K562 (cell line): Measurements from ENCODE around the gene PGD. TPM values are rescaled to one million over a fixed set of nuclear protein-coding genes. Genes with fewer than 3 reads are reported as not detected.

Experiments used
- ATF4 ChIP-seq: fragments of 450-650 bp; formaldehyde crosslinking; IDR thresholded peaks from 2 replicates; pipeline ENCODE4 v1.4.0; 2022; ENCODE audit warnings: mild to moderate bottlenecking, moderate library complexity
- CBFA2T2 ChIP-seq: fragments of 450-650 bp; conservative IDR thresholded peaks from 2 replicates; pipeline ENCODE4 v1.6.1; 2017; ENCODE audit warnings: mild to moderate bottlenecking
- GATAD2B ChIP-seq: fragments of 450-650 bp; IDR thresholded peaks from 2 replicates; pipeline ENCODE4 v1.6.1; 2017; ENCODE audit warnings: mild to moderate bottlenecking, borderline replicate concordance
- HNRNPLL ChIP-seq: fragments of 200-400 bp; formaldehyde crosslinking; IDR thresholded peaks from 2 replicates; pipeline ENCODE4 v1.6.1; 2017; ENCODE audit warnings: low read length, low read depth, mild to moderate bottlenecking; ENCODE audit not compliant: poor library complexity, severe bottlenecking
- JUND ChIP-seq, 2 experiments: IDR thresholded peaks; 2 replicates in 1 of 2; 3 replicates in 1 of 2; pipeline ENCODE4 v1.6.1; 2011; ENCODE audit warnings: borderline replicate concordance in 2 of 2, low read depth in 2 of 2, low read length in 2 of 2, improper control_type of control experiment in 1 of 2, missing biosample characterization in 1 of 2, missing genetic modification characterization in 1 of 2, missing genetic modification reagents in 1 of 2
- KLF1 ChIP-seq: fragments of 450-650 bp; IDR thresholded peaks from 2 replicates; pipeline ENCODE4 v1.6.1; 2016; ENCODE audit warnings: missing genetic modification characterization, missing compliant biosample characterization
- L3MBTL2 ChIP-seq: fragments of 450-650 bp; IDR thresholded peaks from 2 replicates; pipeline ENCODE4 v1.6.1; 2016; ENCODE audit warnings: mild to moderate bottlenecking, moderate library complexity
- MAFF ChIP-seq: IDR thresholded peaks from 2 replicates; pipeline ENCODE4 v1.6.1; 2012; ENCODE audit warnings: low read length, improper control_type of control experiment
- MIER1 ChIP-seq: fragments of 450-650 bp; IDR thresholded peaks from 2 replicates; pipeline ENCODE4 v1.6.1; 2016; ENCODE audit warnings: antibody characterized with exemption, mild to moderate bottlenecking, low read depth
- NONO ChIP-seq, 2 experiments: fragments of 200-400 bp in 1 of 2; fragments of 450-650 bp in 1 of 2; formaldehyde crosslinking in 1 of 2; IDR thresholded peaks; 2 replicates each; pipeline ENCODE4 v1.6.1; 2017; ENCODE audit warnings: low read depth in 2 of 2, mild to moderate bottlenecking in 2 of 2, moderate library complexity in 2 of 2, low read length in 1 of 2
- PCBP2 ChIP-seq: fragments of 200-400 bp; formaldehyde crosslinking; IDR thresholded peaks from 2 replicates; pipeline ENCODE4 v1.6.1; 2018; ENCODE audit warnings: low read length, low read depth, mild to moderate bottlenecking, moderate library complexity; ENCODE audit not compliant: poor library complexity, severe bottlenecking
- ZNF224 ChIP-seq: sonication (generic); formaldehyde crosslinking; IDR thresholded peaks from 2 replicates; pipeline ENCODE4 v1.8.0; 2022; ENCODE audit warnings: mild to moderate bottlenecking, missing genetic modification reagents
- ZNF324 ChIP-seq: fragments of 250-450 bp; sonication (Bioruptor Pico); IDR thresholded peaks from 2 replicates; pipeline ENCODE4 v1.4.0; 2020; ENCODE audit warnings: mild to moderate bottlenecking
- polyA plus RNA-seq, 8 experiments: library from polyadenylated mRNA; depleted of rRNA in 4 of 8; stranded (reverse) in 5 of 8; unstranded in 3 of 8; fragments of >200 nt; fragmentation: Nextera tagmentation in 2 of 8; fragmentation: Illumina TruSeq in 1 of 8; extraction: Ambion mirVana in 2 of 8; extraction: Trizol in 1 of 8; gene quantifications; 2 replicates each; pipeline versions ENCODE4 v1.2.1 to v1.2.3, GENCODE V29; 2011 to 2014; ENCODE audit warnings: inconsistent platforms in 1 of 8, missing spikeins in 1 of 8
- total RNA-seq, 7 experiments: library from RNA; depleted of rRNA in 6 of 7; stranded (reverse); fragments of >200 nt in 6 of 7; fragmentation: Illumina TruSeq in 2 of 7; extraction: Trizol in 2 of 7; gene quantifications; 2 replicates each; pipeline versions ENCODE4 v1.2.1 to v1.2.3, GENCODE V29; 2011 to 2021; ENCODE audit warnings: low replicate concordance in 1 of 7
- TF ChIP-seq, protein P1 (sequence below): fragments of 450-650 bp; IDR thresholded peaks from 2 replicates; pipeline ENCODE4 v1.6.1; 2016; ENCODE audit warnings: borderline replicate concordance
- TF ChIP-seq, protein P2 (sequence below): sonication (generic); formaldehyde crosslinking; IDR thresholded peaks from 2 replicates; pipeline ENCODE4 v1.9.0; 2022; ENCODE audit warnings: mild to moderate bottlenecking, missing genetic modification reagents
- TF ChIP-seq, protein P3 (sequence below): fragments of 450-650 bp; IDR thresholded peaks from 2 replicates; pipeline ENCODE4 v1.6.1; 2018; ENCODE audit not compliant: partially characterized antibody
- TF ChIP-seq, protein P4 (sequence below): sonication (generic); formaldehyde crosslinking; IDR thresholded peaks from 2 replicates; pipeline ENCODE4 v1.8.0; 2022; ENCODE audit warnings: mild to moderate bottlenecking, low read depth, missing genetic modification reagents

Gene PGD
- total and polyA plus RNA-seq, 9 of the 15 experiments (the other 6 are each of a cell fraction or from before 2014, with no cell fraction given): 177 to 542 (median 270) TPM

DNA sequence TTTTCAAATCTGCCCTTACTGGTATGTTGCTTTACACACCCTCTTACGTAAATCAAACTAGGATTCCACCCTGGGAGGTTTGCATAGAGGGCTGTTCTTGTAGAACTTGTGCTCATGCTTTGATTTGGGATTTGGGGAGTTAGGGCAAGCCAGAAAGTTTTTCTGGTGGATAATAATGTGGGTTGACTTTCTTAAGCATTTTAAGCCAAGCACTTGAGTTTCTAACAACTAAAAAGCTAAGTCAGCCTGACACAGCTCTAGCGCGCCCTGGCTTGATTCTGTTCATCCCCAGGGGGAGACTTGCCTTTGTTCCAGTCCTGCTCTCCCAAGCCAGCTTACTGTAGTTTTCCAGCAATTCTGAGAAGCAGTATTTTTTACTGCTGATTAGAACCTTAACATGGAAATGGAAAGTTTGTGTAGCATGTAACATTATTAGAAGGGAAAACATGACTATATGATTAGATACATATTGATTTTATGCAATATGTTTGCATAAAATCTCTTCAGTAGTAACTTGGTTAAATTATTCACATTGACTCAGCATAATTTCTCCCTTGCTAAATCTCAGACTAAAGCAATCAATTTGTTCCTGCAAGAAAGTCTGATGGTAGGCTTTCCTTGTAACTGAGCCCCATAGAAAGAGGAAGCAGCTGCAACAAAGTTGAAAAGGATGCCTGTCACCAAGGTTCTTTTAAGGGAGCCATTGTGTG lies 11.0 kb upstream of the PGD start (continued):
- TF ChIP-seq KLF1 (tag) (no peak), ZNF324 (CRISPR knock-in tag) (no peak), CBFA2T2 (no peak), MIER1 (no peak), ATF4 (no peak), GATAD2B (no peak), PCBP2 (no peak), L3MBTL2 (peak; percentile 55), MAFF (peak; percentile 94), NONO (IDR thresholded peaks at IDR 0.05; ENCODE audit: low read depth in 2 of 2, low read length in 1 of 2) (no peak), ZNF224 (CRISPR knock-in tag) (no peak), JUND (IDR thresholded peaks at IDR 0.05; ENCODE audit: borderline replicate concordance, low read depth, low read length) (0 out of 2 replicates have a peak, but pooled peaks have one; percentile 11), JUND (tag; IDR thresholded peaks at IDR 0.05; ENCODE audit: borderline replicate concordance, low read depth, low read length) (no peak; the same call in 1 of the 3 replicates), HNRNPLL (no peak)
- TF ChIP-seq, protein P1, sequence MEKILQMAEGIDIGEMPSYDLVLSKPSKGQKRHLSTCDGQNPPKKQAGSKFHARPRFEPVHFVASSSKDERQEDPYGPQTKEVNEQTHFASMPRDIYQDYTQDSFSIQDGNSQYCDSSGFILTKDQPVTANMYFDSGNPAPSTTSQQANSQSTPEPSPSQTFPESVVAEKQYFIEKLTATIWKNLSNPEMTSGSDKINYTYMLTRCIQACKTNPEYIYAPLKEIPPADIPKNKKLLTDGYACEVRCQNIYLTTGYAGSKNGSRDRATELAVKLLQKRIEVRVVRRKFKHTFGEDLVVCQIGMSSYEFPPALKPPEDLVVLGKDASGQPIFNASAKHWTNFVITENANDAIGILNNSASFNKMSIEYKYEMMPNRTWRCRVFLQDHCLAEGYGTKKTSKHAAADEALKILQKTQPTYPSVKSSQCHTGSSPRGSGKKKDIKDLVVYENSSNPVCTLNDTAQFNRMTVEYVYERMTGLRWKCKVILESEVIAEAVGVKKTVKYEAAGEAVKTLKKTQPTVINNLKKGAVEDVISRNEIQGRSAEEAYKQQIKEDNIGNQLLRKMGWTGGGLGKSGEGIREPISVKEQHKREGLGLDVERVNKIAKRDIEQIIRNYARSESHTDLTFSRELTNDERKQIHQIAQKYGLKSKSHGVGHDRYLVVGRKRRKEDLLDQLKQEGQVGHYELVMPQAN: no peak
- TF ChIP-seq, protein P2, sequence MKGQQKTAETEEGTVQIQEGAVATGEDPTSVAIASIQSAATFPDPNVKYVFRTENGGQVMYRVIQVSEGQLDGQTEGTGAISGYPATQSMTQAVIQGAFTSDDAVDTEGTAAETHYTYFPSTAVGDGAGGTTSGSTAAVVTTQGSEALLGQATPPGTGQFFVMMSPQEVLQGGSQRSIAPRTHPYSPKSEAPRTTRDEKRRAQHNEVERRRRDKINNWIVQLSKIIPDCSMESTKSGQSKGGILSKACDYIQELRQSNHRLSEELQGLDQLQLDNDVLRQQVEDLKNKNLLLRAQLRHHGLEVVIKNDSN (CRISPR knock-in tag): no peak
- TF ChIP-seq, protein P3, sequence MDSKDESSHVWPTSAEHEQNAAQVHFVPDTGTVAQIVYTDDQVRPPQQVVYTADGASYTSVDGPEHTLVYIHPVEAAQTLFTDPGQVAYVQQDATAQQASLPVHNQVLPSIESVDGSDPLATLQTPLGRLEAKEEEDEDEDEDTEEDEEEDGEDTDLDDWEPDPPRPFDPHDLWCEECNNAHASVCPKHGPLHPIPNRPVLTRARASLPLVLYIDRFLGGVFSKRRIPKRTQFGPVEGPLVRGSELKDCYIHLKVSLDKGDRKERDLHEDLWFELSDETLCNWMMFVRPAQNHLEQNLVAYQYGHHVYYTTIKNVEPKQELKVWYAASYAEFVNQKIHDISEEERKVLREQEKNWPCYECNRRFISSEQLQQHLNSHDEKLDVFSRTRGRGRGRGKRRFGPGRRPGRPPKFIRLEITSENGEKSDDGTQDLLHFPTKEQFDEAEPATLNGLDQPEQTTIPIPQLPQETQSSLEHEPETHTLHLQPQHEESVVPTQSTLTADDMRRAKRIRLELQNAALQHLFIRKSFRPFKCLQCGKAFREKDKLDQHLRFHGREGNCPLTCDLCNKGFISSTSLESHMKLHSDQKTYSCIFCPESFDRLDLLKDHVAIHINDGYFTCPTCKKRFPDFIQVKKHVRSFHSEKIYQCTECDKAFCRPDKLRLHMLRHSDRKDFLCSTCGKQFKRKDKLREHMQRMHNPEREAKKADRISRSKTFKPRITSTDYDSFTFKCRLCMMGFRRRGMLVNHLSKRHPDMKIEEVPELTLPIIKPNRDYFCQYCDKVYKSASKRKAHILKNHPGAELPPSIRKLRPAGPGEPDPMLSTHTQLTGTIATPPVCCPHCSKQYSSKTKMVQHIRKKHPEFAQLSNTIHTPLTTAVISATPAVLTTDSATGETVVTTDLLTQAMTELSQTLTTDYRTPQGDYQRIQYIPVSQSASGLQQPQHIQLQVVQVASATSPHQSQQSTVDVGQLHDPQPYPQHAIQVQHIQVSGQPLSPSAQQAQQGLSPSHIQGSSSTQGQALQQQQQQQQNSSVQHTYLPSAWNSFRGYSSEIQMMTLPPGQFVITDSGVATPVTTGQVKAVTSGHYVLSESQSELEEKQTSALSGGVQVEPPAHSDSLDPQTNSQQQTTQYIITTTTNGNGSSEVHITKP: no peak
- TF ChIP-seq, protein P4, sequence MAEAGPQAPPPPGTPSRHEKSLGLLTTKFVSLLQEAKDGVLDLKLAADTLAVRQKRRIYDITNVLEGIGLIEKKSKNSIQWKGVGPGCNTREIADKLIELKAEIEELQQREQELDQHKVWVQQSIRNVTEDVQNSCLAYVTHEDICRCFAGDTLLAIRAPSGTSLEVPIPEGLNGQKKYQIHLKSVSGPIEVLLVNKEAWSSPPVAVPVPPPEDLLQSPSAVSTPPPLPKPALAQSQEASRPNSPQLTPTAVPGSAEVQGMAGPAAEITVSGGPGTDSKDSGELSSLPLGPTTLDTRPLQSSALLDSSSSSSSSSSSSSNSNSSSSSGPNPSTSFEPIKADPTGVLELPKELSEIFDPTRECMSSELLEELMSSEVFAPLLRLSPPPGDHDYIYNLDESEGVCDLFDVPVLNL (CRISPR knock-in tag): no peak
